ENCODE measurements around the gene PRODH.
"Not testable (repeated sequence)": the region's sequence is repeated elsewhere in the genome, so short reads cannot be mapped to it uniquely, and the experiment has no call there.

PRODH gene

GRCh38 chr22:18958321-18958705 is 22.2 kb upstream of the PRODH start:
- DNase-seq; H3K27me3 ChIP-seq (ENCODE audit: control insufficient read depth in 1 of 2, insufficient read depth in 1 of 2, low read length in 2 of 2); H2BK120ac ChIP-seq (ENCODE audit: low read depth, low read length); H2BK12ac ChIP-seq (ENCODE audit: low read length in 2 of 2); H3K23ac ChIP-seq (ENCODE audit: low read length in 2 of 2); H3K27ac ChIP-seq (ENCODE audit: low read length, poor library complexity, severe bottlenecking); H3K36me3 ChIP-seq (ENCODE audit: control insufficient read depth in 1 of 2, insufficient read depth in 2 of 2, low read depth in 1 of 2, low read length in 2 of 2); H2BK15ac ChIP-seq (ENCODE audit: low read depth, poor library complexity, severe bottlenecking); H3K4me3 ChIP-seq (ENCODE audit: insufficient read depth in 1 of 2, low read depth in 1 of 2, low read length in 2 of 2); H2BK5ac ChIP-seq (ENCODE audit: low read depth, low read length, poor library complexity, severe bottlenecking); H3K14ac ChIP-seq (ENCODE audit: low read length in 2 of 2); H4K8ac ChIP-seq (ENCODE audit: low read length); H3K4me2 ChIP-seq (ENCODE audit: low read length, poor library complexity, severe bottlenecking); H3K9me3 ChIP-seq (ENCODE audit: control insufficient read depth, low read length); H2AK5ac ChIP-seq (ENCODE audit: low read length, severe bottlenecking); H4K91ac ChIP-seq (ENCODE audit: low read length); H3K4me1 ChIP-seq (ENCODE audit: control insufficient read depth, insufficient read depth, low read depth, low read length); H3K79me1 ChIP-seq (replicated peaks; ENCODE audit: low read length, poor library complexity, severe bottlenecking); H3K18ac ChIP-seq (ENCODE audit: low read depth in 1 of 2, low read length in 2 of 2); H3K9ac ChIP-seq (ENCODE audit: low read length); H2AFZ ChIP-seq (ENCODE audit: low read depth, low read length); H3K4ac ChIP-seq (ENCODE audit: low read depth in 1 of 2, low read length in 2 of 2): not testable (repeated sequence)
- 85% methylated on average over 18 of the region's 18 CpGs for WGBS

DNA sequence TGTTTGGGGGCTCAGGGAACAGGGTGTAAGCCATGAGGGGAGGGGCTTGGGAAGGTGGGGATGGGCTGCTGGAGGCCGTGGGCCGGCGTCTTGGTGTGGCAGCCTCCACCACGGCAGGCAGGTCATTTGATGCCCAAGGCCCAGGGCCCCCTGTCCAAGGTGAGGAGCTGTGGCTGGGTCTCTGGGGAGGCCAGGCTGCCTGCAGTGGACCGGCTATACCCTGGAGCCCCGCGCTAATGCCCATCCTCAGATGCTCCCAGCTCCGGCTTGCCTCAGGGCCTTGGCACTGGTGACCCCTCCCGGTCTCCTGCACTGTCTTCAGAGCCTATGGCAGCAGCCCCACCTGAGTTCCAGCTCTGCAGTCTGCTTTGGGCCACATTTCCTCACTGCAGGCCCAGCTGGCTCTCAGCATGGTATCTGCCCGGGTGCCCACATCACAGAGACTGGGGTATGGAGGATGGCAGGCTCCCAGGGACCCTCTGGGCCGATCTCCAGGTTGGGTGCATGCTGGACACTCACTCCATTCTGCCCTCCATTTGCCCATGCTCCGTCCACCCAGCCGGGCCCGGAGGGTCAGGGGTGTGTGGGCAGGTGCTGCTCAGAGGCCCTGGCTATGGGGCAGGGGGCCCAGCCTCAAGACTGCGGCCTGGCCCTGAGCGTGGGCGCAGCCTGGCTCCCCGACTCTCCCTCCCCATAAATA is 21.7 kb upstream of the PRODH start:
- not testable (repeated sequence) for H3K79me1 ChIP-seq (replicated peaks; ENCODE audit: low read length, poor library complexity, severe bottlenecking); H3K4me3 ChIP-seq (ENCODE audit: insufficient read depth in 1 of 2, low read depth in 1 of 2, low read length in 2 of 2); H3K23ac ChIP-seq (ENCODE audit: low read length in 2 of 2); H3K27me3 ChIP-seq (ENCODE audit: control insufficient read depth in 1 of 2, insufficient read depth in 1 of 2, low read length in 2 of 2); H2AK5ac ChIP-seq (ENCODE audit: low read length, severe bottlenecking); H3K4me1 ChIP-seq (ENCODE audit: control insufficient read depth, insufficient read depth, low read depth, low read length); H2AFZ ChIP-seq (ENCODE audit: low read depth, low read length); H3K9ac ChIP-seq (ENCODE audit: low read length); H2BK5ac ChIP-seq (ENCODE audit: low read depth, low read length, poor library complexity, severe bottlenecking); H3K36me3 ChIP-seq (ENCODE audit: control insufficient read depth in 1 of 2, insufficient read depth in 2 of 2, low read depth in 1 of 2, low read length in 2 of 2); H2BK120ac ChIP-seq (ENCODE audit: low read depth, low read length); H4K91ac ChIP-seq (ENCODE audit: low read length); H3K18ac ChIP-seq (ENCODE audit: low read depth in 1 of 2, low read length in 2 of 2); DNase-seq; H3K4me2 ChIP-seq (ENCODE audit: low read length, poor library complexity, severe bottlenecking); H3K27ac ChIP-seq (ENCODE audit: low read length, poor library complexity, severe bottlenecking); H2BK12ac ChIP-seq (ENCODE audit: low read length in 2 of 2); H3K14ac ChIP-seq (ENCODE audit: low read length in 2 of 2); H4K8ac ChIP-seq (ENCODE audit: low read length); H2BK15ac ChIP-seq (ENCODE audit: low read depth, poor library complexity, severe bottlenecking); H3K4ac ChIP-seq (ENCODE audit: low read depth in 1 of 2, low read length in 2 of 2); H3K9me3 ChIP-seq (ENCODE audit: control insufficient read depth, low read length)
- 85% methylated on average over 10 of the region's 18 CpGs for WGBS

DNA sequence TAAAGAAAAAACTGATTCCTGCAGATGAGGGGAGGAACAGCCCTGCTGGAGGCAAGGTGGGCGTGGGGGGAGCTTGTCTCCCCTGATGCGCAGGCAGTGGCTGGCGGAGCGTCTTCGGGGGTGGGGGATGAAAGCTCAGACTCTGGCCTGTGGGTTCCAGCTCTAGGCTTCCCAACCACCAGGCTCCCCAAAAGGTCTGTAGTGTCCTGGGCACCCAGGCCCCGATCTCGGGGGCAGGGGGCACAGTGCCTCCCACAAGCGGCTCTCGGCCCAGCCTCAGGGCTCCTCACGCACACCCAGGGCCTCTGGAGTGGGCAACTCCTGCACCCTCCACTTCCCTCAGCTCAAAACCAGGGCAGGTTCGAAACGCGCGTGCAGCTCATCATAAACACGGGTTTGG is 20.9 kb upstream of the PRODH start:
- not testable (repeated sequence) for H3K4me3 ChIP-seq (ENCODE audit: insufficient read depth in 1 of 2, low read depth in 1 of 2, low read length in 2 of 2); H3K23ac ChIP-seq (ENCODE audit: low read length in 2 of 2); H2AK5ac ChIP-seq (ENCODE audit: low read length, severe bottlenecking); H3K14ac ChIP-seq (ENCODE audit: low read length in 2 of 2); H3K4ac ChIP-seq (ENCODE audit: low read depth in 1 of 2, low read length in 2 of 2); H3K9ac ChIP-seq (ENCODE audit: low read length); H3K79me1 ChIP-seq (replicated peaks; ENCODE audit: low read length, poor library complexity, severe bottlenecking); H2BK120ac ChIP-seq (ENCODE audit: low read depth, low read length); H2AFZ ChIP-seq (ENCODE audit: low read depth, low read length); H3K27ac ChIP-seq (ENCODE audit: low read length, poor library complexity, severe bottlenecking); H3K18ac ChIP-seq (ENCODE audit: low read depth in 1 of 2, low read length in 2 of 2); H3K9me3 ChIP-seq (ENCODE audit: control insufficient read depth, low read length); DNase-seq; H2BK5ac ChIP-seq (ENCODE audit: low read depth, low read length, poor library complexity, severe bottlenecking); H4K8ac ChIP-seq (ENCODE audit: low read length); H2BK15ac ChIP-seq (ENCODE audit: low read depth, poor library complexity, severe bottlenecking); H2BK12ac ChIP-seq (ENCODE audit: low read length in 2 of 2); H3K4me2 ChIP-seq (ENCODE audit: low read length, poor library complexity, severe bottlenecking); H3K4me1 ChIP-seq (ENCODE audit: control insufficient read depth, insufficient read depth, low read depth, low read length); H3K36me3 ChIP-seq (ENCODE audit: control insufficient read depth in 1 of 2, insufficient read depth in 2 of 2, low read depth in 1 of 2, low read length in 2 of 2); H4K91ac ChIP-seq (ENCODE audit: low read length)
- WGBS: 71% methylated on average over 10 of the region's 15 CpGs
- peaks cover 0 to 11% of the 10 kb centered on the region in 2 experiments for H3K27me3 ChIP-seq (ENCODE audit: control insufficient read depth in 1 of 2, insufficient read depth in 1 of 2, low read length in 2 of 2)

DNA sequence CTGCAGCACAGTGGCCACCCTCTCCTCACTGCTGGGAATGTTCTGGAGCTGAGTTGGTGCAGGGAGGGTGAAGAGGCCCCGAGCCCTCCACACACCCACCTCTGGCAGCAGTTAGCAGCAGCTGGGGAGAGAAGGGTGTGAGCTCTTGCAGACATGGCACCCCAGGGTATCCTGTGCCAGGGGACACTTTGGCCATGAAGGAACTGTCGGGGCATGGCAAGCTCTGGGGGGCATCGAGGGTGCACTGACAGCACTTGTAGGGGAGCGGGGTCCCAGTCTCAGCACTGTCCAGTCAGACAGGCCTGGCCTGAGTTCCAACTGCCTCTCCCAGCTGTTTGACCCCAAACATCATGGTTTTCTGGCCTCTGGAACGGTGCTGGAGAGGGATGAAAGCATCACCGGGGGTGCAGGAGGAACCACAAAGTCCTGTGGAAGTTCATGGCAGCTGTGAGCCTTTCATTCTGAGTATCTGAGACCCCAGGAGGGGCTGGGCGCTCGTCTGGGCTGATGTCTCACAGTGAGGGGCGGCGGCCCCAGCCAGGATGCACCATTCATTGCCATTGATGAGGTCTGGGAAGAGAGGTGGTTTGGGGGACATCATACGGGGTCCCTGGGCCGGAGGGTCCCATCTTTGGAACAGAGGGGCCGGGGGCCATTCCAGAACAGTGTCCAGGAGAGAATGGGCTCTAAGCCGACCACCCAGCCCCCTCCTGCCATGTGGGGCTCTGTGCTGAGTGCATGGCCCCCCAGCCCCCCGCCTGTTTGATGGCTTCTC is 20.2 kb upstream of the PRODH start:
- not testable (repeated sequence) for H3K4me3 ChIP-seq (ENCODE audit: insufficient read depth in 1 of 2, low read depth in 1 of 2, low read length in 2 of 2); H3K79me1 ChIP-seq (replicated peaks; ENCODE audit: low read length, poor library complexity, severe bottlenecking); H3K4me1 ChIP-seq (ENCODE audit: control insufficient read depth, insufficient read depth, low read depth, low read length); H3K23ac ChIP-seq (ENCODE audit: low read length in 2 of 2); H2BK120ac ChIP-seq (ENCODE audit: low read depth, low read length); DNase-seq; H3K18ac ChIP-seq (ENCODE audit: low read depth in 1 of 2, low read length in 2 of 2); H3K14ac ChIP-seq (ENCODE audit: low read length in 2 of 2); H2BK5ac ChIP-seq (ENCODE audit: low read depth, low read length, poor library complexity, severe bottlenecking); H3K9me3 ChIP-seq (ENCODE audit: control insufficient read depth, low read length); H3K36me3 ChIP-seq (ENCODE audit: control insufficient read depth in 1 of 2, insufficient read depth in 2 of 2, low read depth in 1 of 2, low read length in 2 of 2); H3K27ac ChIP-seq (ENCODE audit: low read length, poor library complexity, severe bottlenecking); H2AFZ ChIP-seq (ENCODE audit: low read depth, low read length); H3K4ac ChIP-seq (ENCODE audit: low read depth in 1 of 2, low read length in 2 of 2); H3K9ac ChIP-seq (ENCODE audit: low read length); H2AK5ac ChIP-seq (ENCODE audit: low read length, severe bottlenecking); H4K8ac ChIP-seq (ENCODE audit: low read length); H3K4me2 ChIP-seq (ENCODE audit: low read length, poor library complexity, severe bottlenecking); H2BK12ac ChIP-seq (ENCODE audit: low read length in 2 of 2); H4K91ac ChIP-seq (ENCODE audit: low read length); H2BK15ac ChIP-seq (ENCODE audit: low read depth, poor library complexity, severe bottlenecking)
- H3K27me3 ChIP-seq (ENCODE audit: control insufficient read depth in 1 of 2, insufficient read depth in 1 of 2, low read length in 2 of 2): peaks cover 0 to 12% of the 10 kb centered on the region in 2 experiments
- 74% methylated on average over 14 of the region's 15 CpGs for WGBS

All from mesenchymal stem cell (in vitro differentiated cells and primary cell).